ENCODE data around the gene P2RX6.

P2RX6 gene

DNA sequence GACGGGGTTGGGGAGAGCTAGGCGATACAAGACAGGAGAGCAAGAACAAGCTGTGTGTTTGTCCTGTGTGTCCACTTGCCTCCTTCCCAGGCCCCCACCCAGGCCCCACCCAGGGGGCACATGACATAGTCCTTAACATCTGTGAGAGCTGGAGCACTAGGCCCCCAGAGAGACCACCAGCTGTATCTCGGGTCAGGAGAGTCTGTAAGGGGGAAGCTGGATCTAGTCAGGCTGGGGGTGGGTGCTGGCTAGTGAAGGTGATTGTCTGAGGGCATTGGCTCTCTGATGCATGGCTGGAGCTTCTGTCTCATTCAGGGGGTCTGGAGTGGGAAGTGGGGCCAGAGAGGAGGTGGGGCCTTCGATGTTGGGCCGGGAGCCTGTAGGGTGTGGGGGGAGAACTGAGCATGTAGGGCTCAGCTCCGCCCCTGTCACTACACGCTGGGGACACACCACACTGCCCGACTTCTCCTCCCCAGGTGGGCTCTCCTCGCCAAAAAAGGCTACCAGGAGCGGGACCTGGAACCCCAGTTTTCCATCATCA is 571 bp downstream of the P2RX6 start:
- no peak for DNase-seq

DNA sequence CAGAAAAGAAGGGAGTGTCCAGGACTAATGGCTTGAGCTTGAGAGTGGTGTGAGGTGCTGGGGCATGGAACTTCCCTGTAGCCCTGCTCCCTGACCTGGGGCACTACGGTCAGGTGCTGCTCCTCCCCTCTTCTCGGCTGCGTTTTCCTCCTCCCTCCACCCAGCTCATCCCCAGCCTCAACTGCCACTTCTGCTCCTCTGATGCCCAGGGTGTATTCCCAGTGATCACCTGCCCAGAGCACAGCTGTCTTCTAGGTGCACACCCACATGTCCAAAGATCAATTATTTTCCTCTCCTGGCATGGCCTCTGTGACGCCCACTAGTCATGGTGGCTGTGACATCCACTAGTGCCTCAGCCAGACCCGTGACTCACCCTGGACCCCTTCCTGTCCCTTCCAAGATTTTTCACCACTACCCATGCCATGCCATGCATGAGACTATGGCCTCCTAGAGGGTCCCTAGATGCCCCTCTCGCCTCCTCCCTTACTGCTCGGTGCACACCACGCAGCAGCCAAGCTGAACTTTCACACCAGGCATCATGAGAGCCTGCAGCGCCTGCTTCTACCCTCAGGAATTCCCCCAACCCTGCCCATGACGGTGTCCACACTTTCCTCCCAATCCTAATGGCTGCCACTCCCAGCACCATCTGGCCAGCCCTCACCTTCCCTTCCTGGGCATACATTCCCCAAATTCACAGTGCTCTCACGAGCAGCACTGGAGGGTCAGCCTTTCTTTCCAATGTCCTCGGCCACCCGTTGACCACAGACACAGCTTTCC is 1.9 kb downstream of the P2RX6 start:
- DNase-seq: no peak

DNA sequence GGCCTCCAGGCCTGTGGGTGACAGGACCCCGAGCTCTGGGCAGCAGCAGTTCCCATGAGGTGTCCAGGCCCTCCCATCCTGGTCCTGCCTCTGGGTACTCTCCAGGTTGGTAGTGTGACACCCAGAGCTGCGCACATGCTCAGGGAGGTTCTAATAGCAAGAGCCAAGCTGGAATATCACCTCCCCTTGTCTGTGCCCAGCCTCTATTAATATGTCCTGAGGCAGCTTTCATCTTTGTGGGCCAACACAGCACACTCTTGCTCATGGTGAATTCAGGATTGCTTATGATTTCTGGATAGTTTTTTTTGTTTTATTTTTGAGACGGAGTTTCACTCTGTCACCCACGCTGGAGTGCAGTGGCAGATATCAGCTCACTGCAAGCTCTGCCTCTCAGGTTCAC is 3.3 kb downstream of the P2RX6 start:
- no peak for DNase-seq

DNA sequence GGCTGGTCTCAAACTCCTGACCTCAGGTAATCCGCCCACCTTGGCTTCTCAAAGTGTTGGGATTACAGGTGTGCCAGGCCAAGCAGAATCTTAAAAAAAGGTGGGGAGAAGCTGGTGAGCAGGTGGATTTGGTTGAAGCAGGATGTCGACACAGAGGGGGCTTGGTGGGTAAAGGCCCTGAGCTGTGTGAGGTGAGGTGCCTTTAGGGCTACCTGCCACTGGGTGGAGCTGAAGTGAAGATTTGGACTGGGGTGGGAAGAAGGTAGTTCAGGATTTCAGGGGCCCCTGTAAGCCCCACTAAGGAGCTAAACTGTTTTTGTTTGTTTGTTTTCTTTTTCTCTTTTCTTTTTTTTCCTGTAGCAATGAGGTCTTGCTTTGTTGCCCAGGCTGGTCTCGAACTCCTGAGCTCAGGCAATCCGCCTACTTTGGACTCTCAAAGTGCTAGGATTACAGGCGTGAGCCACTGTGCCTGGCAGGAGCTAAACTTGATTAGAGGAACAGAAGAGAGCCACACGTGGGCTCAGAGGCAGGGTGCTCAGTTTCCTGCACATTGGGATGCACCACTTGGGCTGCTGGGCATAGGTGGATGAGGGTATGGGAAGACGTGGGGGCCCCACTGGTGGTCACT is 6.0 kb downstream of the P2RX6 start:
- no peak for DNase-seq

DNA sequence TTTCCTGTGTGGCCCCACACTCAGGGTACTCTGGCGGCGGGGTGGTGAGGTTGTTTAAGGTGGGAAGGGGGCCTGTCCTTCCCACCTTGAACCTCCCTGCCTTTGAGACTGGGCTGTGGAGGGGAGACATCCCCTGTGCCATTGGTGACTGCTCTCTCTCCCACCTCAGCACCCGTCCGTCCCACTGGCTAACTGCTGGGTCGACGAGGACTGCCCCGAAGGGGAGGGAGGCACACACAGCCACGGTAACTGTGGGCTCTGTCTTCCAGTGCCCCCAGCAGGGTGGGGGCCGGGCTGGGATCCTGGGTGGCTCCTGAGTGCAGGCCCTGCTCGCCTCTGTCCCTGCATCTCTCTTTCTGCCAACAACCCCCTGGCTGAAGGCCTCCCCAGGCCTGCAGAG is 7.5 kb downstream of the P2RX6 start:
- no peak for DNase-seq

DNA sequence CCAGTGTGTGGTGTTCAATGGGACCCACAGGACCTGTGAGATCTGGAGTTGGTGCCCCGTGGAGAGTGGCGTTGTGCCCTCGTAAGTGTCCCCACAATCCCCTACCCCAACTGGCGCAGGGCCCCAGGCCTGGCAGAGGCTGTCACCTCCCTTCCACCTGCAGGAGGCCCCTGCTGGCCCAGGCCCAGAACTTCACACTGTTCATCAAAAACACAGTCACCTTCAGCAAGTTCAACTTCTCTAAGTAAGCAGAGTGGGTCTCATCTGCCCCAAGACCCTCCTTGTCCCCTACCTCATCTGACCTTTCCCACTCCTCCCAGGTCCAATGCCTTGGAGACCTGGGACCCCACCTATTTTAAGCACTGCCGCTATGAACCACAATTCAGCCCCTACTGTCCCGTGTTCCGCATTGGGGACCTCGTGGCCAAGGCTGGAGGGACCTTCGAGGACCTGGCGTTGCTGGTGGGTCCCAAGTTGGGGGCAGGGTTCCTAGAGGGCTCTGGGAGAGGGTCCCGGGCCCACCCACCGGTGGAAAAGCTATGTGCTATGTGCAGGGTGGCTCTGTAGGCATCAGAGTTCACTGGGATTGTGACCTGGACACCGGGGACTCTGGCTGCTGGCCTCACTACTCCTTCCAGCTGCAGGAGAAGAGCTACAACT is 8.1 kb downstream of the P2RX6 start:
- no peak for DNase-seq

DNA sequence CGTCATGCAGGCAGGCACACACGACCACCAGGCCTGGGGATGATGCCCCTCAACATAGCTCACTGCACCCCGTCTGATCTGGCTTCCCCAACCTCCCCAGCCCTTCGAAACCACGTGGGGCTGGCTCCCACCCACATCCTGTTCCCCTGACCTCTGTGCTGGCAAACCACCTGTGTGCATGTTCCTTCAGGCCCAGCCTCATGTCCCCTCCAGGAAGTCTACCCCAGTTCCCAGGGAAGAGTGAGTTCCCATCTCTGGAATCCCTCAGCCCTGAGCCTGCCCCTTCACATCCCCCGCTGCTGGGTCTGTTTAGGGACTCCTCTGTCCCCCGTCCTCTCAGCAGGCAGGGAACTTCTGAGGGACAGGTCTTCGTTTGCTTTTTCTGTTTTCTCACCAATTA is 10.3 kb downstream of the P2RX6 start:
- no peak for DNase-seq

DNA sequence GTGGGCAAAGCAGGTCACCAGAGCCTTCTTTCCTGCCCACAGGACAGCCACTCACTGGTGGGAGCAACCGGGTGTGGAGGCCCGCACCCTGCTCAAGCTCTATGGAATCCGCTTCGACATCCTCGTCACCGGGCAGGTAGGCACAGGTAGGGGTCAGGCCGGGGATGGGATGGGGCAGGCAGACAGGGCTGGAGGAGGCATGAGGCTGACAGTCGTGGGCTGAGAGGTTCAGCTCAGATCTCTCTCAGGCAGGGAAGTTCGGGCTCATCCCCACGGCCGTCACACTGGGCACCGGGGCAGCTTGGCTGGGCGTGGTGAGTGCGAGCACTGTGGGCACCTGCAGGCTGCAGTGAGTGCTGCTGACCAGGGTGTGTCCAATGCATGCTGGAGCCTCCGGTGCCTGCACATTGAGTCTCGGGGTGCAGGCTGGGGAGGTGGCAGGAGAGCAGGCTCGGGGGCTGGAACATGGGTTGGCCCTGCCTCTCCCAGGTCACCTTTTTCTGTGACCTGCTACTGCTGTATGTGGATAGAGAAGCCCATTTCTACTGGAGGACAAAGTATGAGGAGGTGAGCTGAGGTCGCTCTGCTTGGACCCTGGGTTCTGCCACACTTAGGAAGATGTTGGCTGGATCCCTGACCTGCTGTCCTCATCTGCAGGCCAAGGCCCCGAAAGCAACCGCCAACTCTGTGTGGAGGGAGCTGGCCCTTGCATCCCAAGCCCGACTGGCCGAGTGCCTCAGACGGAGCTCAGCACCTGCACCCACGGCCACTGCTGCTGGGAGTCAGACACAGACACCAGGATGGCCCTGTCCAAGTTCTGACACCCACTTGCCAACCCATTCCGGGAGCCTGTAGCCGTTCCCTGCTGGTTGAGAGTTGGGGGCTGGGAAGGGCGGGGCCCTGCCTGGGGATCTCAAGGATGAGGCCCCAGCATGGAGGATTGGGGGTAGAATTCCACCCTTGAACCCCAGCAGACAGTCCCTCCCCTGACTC is 11.1 kb downstream of the P2RX6 start:
- DNase-seq: no peak

DNA sequence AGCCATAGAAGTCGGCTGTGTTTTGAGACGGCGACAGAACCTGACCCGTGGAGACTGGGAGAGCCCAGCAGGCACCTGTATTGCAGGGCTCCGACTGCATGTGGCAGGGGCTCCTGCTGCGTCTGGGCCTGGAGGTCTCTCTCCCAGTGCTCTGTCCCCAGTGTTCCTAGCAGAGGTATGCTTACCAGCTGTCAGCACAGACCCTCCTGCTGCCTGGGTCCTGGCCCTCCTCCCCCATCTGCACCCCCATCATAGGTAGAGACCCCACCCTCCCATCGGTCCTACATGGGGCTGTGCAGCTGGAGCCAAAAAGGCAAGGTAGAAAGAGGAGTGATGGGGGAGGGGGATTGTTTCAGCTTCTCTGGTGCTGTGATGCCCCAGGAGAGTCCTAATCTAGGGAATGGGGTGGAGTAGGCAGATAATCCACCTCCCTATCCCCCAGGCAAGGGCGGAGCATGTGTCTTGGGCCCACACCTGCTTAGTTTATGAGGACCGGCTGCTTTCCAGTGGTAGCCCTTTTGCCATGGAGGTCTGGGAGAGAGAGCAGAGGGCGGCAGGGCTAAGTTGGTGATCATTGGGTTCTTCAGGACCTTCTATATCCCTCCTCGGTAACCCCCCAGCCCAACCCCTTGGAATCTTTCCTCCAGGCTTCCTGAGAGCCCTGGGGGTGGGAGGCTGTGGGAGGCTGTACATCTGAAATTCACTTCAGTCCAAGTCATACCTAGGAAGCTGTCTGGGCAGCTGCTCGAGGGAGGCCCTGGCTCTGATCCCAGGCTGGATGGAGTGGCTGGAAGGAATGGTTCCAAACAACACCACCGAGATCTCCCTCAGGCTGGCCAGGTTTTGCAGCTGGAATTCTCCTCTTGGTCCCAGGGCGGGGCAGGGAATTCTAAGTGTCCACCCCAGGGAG is 12.1 kb downstream of the P2RX6 start:
- DNase-seq: no peak

DNA sequence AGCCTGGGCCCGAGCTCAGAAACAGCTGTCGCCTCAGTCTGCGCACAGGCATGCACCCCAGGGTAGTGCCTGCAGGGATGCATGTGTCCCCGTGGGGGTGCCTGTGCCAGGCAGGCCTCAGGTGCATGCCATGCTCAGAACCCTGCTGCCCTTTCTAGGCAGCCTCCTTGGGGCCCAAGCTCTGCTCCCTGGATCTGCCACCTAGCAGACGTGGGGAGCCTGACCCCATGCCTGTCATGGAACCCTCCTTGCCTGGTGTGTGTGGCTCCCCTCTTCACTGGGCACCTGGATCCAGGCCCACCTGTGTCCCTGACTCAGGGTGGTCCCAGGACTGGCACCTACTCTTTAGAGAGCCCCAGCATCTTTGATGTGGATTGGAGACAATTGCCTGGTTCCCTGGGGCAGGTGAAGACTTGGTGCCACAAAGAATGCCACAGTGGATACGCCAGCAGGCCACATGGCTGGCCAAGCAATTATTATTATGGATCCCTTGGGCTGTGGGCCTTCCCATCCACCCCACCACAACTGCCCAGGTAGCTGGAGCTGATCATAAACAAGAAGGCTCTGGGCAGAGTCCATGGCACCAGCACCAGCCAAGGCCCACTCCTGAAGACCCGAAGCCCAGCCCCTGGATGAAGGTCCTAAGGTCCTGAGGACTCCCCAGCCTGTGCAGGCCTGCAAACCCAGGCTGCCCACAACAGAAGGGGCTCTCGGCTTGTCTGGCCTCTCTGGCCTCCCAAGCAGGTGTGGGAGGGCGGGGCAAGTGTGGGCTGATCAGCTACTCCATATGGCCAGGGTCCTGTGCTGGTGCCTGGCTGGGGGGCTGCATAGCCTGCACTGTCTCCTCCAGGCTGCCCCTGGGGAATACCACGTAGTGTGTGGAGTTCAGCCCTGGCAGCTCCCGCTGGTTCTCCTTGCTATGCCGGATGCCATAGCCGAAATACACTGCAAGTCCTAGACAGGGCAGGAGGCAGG is 13.6 kb downstream of the P2RX6 start:
- DNase-seq: no peak

DNA sequence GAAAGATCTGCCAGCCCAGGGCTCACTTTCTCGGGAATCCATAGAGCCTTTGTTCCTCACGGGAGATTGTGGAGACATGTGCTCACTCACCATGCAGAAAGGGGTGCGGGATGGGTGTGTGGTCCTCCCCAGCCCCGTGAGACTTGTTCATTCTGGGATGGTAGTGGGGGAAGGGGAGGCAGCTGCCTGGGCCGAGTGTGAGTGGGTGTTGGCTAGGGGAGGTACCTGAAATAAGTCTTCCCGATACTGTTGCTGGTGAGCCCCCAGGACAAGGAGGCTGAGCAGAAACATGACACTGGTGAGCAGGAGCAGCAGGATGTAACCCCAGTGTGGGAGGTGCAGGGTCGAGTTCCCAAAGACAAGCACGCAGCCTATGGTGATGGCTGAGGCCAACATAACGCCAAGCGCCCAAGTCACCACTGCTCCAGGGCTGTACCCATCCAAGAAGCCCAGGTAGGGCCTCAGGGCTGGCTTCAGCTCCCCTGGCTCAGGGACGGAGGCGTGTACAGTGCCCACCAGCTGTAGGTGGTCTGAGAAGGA is 14.6 kb downstream of the P2RX6 start:
- no peak for DNase-seq

DNA sequence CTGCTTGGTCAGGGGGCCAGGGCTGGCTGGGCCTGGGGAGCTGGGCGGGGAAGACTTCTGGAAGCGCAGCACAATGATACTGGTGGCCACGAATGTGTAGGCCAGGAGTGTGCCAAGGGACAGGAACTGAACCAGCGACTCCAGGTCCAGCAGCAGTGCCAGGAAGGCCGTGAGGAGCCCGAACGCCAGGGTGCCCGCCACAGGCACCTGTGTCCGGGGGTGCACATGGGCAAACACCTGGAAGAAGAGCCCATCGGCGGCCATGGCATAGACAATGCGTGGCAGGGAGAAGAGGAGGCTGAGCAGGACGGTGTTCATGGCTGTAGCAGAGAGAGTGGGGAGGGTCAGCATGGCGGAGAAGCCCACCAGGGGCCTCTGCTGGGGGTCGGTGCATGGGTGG is 15.1 kb downstream of the P2RX6 start:
- DNase-seq: no peak

DNA sequence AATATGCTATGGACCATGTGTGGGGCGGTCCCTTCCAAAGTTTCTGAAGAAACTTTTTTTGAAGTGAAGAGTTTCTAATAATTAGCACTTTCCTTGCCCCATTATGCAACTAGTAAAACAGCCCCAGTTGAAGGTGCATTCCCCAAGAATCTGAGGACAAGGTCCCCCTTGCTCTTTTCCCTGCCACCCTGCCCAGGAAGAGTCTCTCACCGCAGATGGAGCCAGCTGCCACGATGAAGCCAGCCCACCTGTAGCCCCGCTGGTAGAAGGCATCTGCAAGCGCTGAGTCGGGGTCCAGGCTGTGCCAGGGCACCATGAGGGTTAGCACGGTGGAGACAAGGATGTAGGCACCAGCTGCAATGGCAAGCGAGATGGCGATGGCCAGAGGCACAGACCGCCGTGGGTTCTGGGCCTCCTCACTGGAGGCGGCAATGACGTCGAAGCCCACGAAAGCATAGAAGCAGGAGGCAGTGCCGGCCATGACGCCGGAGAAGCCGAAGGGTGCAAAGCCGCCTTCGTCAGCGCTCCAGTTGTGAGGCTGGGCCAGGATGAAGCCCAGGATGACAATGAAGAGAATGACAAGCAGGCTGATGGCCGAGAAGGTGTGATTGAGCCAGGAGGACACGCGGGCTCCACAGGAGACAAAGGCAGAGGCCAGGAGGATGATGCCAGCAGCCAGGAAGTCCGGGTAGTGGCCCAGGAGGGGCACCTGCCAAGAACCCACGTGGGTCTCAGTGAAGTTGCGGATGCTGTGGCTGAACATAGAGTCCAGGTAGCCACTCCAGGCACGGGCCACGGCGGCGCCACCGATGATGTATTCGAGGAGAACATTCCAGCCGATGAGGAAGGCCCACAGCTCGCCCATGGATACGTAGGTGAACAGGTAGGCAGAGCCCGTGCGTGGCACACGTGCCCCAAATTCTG is 15.9 kb downstream of the P2RX6 start:
- DNase-seq: no peak

DNA sequence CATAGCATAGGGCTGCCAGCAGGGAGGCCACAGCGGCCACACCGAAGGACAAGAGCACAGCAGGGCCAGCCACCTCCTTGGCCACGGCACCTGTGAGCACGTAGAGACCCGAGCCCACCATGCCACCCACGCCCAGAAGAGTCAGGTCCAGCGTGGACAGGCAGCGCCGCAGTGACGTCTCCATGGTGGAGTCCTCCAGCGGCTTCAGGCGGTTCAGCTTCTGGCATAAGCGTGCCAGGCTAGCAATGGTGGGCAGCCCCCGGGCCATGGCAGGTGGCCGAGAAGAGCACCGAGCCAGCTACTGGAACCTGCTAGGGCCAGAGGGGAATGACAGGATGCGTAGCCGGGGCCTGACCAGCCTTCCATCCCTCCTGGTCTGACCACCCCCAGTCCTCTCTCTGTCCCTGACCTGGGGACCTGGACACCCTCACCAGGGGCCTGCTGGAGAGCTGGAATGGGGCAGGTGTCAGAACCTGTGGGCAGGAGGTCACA is 16.6 kb downstream of the P2RX6 start:
- DNase-seq: no peak

DNA sequence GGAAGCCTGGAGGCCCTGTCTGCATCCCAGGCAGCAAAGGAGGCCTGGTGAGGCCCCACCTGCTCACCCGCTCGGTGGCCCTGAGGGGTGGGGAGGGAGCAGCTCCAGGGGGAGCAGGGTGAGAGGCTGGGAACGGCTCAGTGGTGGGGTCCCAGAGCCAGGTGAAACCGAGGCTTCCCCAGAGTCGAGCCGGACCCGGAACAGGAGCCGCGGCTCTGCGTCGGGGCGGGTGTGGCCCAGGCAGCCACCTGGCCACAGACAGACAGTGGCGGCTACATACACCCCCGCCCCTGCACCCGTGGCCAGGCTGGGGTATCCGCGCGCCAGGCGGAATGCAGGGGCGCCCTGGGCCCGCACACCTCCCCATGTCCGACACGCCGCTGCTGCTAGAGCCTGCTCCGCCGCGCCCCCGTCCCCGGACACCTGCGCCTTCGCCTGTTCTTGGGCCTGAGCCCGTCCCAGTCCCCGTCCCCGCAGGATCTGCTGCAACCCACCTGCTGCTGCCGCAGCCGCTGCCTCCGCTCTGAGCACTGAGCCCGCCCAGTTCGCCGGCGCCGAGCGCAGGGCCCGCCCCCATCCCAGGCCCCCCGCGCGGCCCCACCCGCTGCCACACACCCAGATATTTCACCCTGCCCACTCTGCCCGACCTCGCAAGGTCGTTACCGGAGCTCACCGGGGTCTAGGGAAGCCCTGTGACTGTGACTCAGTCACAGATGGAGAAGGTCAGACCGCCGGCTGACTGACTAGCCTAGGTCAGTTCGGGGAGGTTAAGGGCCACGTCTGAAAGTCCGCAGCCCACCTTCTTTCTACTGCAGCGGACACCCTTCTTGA is 17.3 kb downstream of the P2RX6 start, which contains the start of gene SLC7A4:
Gene SLC7A4 (minus strand): TSS at position 525 of the 831 bp plus-strand sequence. CDS start 749 bp downstream, outside the sequence.
- no peak for DNase-seq

DNA sequence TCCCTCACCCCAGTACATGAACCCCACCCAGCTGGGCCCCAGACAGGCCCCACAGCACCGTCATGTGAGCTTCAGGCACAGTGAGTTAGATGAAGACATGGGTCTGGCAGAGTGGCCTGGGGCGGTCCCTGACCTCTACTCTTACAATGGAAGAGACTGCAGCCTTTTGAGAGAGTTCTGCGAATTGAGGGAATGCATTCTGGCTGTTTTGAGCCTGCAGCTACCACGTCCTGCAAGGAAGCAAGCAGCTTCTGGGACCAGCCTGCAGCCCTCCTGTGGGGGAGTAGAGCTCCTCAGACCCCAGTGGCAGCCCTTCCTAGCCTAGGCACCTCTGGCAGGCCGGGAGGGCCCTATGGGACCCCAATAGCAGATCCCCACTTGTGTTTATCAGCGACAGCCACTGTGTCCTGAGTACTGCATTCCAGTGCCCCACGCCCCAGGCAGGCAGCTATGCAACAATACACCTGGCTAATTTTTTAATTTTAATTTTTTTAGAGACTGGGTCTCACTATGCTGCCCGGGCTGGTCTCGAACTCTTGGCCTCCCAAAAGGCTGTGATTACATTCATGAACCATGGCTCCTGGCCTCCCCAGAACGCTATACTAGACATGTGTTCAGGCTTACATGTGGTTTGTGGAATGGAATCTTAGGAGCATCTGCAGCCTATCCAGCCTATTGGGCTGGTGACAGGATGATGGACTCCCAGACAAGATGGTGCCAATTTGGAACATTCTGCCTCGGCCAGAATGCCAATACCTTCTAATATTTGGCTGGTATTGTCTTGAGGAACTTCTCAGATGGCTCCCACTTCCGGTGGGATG is 18.1 kb downstream of the P2RX6 start:
- no peak for DNase-seq

DNA sequence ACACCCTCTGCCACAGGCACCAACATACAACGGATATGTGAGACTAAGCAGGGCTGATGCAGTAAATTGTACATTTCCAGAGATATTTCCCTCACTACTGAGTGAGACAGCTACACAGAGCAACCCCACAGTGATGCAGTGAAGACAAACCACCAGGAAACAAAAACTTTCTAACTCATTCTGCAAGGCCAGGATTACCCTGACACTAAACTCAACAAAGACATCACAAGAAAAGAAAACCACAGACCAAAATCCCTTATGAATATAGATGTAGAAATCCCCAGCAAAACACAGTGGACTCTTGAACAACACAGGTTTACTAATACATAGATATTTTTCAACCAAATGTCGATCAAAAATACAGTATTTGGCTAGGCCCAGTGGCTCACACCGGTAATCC is 18.9 kb downstream of the P2RX6 start:
- DNase-seq: no peak
